HL-60 (cell line): ENCODE results near the gene ABI2.

Experiments used
- CTCF ChIP-seq: IDR thresholded peaks from one replicate; pipeline ENCODE4 v1.5.1; 2011; ENCODE audit warnings: low read length, control low read depth, inconsistent platforms; ENCODE audit not compliant: insufficient read depth
- POLR2AphosphoS5 ChIP-seq: IDR thresholded peaks from 2 replicates; pipeline ENCODE4 v1.6.1; 2012; ENCODE audit warnings: low read depth
- TF ChIP-seq, protein P1 (sequence below): IDR thresholded peaks from 2 replicates; pipeline ENCODE4 v1.6.1; 2012; ENCODE audit warnings: low read depth; ENCODE audit not compliant: insufficient replicate concordance

- no peak for TF ChIP-seq CTCF
- TF ChIP-seq POLR2AphosphoS5, result no peak
- TF ChIP-seq, protein P1, sequence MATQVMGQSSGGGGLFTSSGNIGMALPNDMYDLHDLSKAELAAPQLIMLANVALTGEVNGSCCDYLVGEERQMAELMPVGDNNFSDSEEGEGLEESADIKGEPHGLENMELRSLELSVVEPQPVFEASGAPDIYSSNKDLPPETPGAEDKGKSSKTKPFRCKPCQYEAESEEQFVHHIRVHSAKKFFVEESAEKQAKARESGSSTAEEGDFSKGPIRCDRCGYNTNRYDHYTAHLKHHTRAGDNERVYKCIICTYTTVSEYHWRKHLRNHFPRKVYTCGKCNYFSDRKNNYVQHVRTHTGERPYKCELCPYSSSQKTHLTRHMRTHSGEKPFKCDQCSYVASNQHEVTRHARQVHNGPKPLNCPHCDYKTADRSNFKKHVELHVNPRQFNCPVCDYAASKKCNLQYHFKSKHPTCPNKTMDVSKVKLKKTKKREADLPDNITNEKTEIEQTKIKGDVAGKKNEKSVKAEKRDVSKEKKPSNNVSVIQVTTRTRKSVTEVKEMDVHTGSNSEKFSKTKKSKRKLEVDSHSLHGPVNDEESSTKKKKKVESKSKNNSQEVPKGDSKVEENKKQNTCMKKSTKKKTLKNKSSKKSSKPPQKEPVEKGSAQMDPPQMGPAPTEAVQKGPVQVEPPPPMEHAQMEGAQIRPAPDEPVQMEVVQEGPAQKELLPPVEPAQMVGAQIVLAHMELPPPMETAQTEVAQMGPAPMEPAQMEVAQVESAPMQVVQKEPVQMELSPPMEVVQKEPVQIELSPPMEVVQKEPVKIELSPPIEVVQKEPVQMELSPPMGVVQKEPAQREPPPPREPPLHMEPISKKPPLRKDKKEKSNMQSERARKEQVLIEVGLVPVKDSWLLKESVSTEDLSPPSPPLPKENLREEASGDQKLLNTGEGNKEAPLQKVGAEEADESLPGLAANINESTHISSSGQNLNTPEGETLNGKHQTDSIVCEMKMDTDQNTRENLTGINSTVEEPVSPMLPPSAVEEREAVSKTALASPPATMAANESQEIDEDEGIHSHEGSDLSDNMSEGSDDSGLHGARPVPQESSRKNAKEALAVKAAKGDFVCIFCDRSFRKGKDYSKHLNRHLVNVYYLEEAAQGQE, result no peak
Observed at GRCh38 chr2:203328760-203329540, 756 bp downstream of the ABI2 start.
